HG03196 (cell line): ENCODE results near the gene KLHL8.

Source experiments
- ATAC-seq: cut with Tn5 transposase; IDR thresholded peaks from one replicate; pipeline ENCODE4 v1.9.1; 2021; ENCODE audit not compliant: unreplicated experiment

KLHL8 gene

GRCh38 chr4:87126056-87126455 lies 94.4 kb downstream of the KLHL8 start:
- ATAC-seq = no peak

- ATAC-seq = no peak
These were observed 98.2 kb downstream of the KLHL8 start for GRCh38 chr4:87122252-87122651.

GRCh38 chr4:87121341-87122065 lies 98.9 kb downstream of the KLHL8 start:
- no peak for ATAC-seq

- ATAC-seq = no peak
These were observed 99.8 kb downstream of the KLHL8 start for GRCh38 chr4:87120411-87121162.

GRCh38 chr4:87120010-87120409 lies 100.4 kb downstream of the KLHL8 start:
- ATAC-seq = no peak

- no peak for ATAC-seq
These were observed 101.6 kb downstream of the KLHL8 start for GRCh38 chr4:87118826-87119225.

- no peak for ATAC-seq
These were observed 102.0 kb downstream of the KLHL8 start for GRCh38 chr4:87118421-87118820.

GRCh38 chr4:87117732-87118075 lies 102.7 kb downstream of the KLHL8 start:
- no peak for ATAC-seq

GRCh38 chr4:87117051-87117731 lies 103.2 kb downstream of the KLHL8 start:
- ATAC-seq = no peak

- no peak for ATAC-seq
These were observed 104.2 kb downstream of the KLHL8 start for GRCh38 chr4:87116231-87116630.

- ATAC-seq = no peak
These were observed 106.0 kb downstream of the KLHL8 start for GRCh38 chr4:87114245-87115062.

GRCh38 chr4:87112063-87112462 lies 108.4 kb downstream of the KLHL8 start:
- ATAC-seq = no peak
